LNCaP clone FGC (cell line): ENCODE results near the gene NIPSNAP3A.

Source experiments
- DNase-seq: peaks from one replicate; pipeline ENCODE4 v3.0.0-alpha.2; 2011; ENCODE audit warnings: low read depth
- H3K4me3 ChIP-seq: 2 replicates; pipeline ENCODE4 v1.5.1; 2011; ENCODE audit warnings: mild to moderate bottlenecking, low read depth, low read length, control low read depth
- TF ChIP-seq, protein P1 (sequence below): IDR thresholded peaks from 2 replicates; pipeline ENCODE4 v1.5.1; 2012; ENCODE audit warnings: mild to moderate bottlenecking; ENCODE audit not compliant: control insufficient read depth, insufficient read depth; ENCODE audit errors: extremely low read depth

The NIPSNAP3A gene

DNA sequence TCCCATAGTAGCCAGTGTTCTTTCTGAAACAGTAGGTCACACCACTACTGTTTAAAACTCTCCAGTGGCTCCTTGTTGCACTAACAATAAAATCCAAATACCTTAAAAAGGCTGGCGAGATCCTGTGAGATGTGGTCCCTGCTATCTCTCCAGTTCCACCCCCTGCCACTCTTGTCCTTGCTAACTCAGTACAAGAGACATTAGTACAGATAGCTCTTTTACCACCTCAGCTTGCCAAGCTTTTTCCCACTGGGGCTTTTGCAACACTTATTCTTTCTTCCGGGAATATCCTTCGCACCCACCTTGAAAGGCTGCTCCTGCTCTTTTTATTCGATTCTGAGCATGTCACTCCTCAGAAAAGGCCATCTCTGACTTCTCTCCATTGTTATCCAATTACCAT, 31.3 kb downstream of the NIPSNAP3A start:
- DNase-seq, result no peak
- no peak overlapping the region for H3K4me3 ChIP-seq
- TF ChIP-seq, protein P1, sequence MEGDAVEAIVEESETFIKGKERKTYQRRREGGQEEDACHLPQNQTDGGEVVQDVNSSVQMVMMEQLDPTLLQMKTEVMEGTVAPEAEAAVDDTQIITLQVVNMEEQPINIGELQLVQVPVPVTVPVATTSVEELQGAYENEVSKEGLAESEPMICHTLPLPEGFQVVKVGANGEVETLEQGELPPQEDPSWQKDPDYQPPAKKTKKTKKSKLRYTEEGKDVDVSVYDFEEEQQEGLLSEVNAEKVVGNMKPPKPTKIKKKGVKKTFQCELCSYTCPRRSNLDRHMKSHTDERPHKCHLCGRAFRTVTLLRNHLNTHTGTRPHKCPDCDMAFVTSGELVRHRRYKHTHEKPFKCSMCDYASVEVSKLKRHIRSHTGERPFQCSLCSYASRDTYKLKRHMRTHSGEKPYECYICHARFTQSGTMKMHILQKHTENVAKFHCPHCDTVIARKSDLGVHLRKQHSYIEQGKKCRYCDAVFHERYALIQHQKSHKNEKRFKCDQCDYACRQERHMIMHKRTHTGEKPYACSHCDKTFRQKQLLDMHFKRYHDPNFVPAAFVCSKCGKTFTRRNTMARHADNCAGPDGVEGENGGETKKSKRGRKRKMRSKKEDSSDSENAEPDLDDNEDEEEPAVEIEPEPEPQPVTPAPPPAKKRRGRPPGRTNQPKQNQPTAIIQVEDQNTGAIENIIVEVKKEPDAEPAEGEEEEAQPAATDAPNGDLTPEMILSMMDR, result no peak

DNA sequence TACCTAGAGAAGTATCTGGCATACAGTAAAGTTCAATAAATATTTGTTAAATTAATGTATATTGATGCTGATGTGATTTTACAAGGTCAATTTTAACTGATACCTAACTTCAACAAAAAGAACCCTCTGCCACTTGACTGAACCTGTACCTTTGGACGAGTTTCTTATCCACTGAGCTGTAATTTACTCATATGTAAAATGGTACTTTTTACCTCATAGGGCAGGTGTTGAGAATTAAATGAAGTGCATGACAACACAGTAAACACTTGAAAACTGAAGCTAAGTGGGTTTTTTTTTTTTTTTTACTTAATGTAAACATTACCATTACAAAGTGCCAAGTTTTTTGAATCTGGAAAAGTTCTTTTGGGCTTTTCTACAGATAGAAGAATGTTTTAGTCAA, 31.9 kb downstream of the NIPSNAP3A start:
- TF ChIP-seq, protein P1, result no peak
- DNase-seq, result no peak
- H3K4me3 ChIP-seq, result no peak overlapping the region

DNA sequence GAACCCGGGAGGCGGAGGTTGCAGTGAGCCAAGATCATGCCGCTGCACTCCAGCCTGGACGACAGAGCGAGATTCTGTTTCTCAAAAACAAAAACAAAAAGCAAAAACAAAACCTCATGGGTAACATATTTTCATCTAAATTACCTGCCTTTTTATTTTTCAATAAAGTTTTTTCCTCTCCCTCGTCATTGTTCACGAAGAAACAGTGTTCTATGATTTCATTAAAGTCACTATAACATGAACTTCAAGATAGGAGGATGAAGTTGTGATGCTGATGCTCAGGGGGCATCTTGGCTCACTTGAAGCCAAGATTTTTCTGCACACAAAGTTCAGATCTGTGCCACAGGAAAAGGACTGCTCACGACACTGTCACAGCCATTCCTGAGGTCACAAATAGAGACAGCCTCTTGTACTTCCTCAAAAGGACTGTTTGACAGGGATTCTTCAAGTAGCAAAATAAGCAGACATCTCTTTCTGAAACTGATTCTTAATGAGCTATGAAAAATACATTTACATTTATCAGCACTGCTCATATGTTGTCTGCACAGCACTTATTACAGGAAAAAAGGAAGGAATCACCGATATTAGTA, 32.6 kb downstream of the NIPSNAP3A start:
- no peak overlapping the region for H3K4me3 ChIP-seq
- DNase-seq, result no peak
- TF ChIP-seq, protein P1, result no peak

DNA sequence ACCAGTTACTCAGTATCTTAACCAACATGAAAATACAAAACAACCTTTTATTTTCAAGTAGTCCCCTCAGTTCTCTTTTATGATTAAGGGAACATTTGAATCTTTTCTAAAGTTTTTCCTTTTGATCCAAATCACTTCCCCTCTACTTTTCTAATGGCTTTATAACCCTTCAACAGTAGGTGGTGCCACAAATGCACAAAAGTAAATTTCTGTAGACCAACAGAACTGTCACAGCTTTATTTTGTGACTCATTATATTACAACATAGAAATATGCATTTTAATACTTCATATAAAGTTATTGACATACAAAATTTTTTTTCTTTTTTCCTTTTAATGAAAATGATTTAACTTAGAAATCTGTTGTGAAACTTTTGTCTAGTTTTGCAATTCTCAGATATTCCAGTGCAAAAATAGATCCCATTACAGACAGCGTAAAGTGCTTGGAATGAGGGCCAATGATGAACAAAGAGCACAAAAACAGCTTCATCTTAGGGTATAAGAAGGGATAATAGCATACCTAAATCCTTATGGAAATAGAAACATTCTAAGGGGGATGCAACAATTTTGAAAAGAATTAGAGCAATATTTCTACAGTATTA, 33.4 kb downstream of the NIPSNAP3A start:
- TF ChIP-seq, protein P1, result peak; percentile 61
- no peak for DNase-seq
- H3K4me3 ChIP-seq, result no peak overlapping the region

DNA sequence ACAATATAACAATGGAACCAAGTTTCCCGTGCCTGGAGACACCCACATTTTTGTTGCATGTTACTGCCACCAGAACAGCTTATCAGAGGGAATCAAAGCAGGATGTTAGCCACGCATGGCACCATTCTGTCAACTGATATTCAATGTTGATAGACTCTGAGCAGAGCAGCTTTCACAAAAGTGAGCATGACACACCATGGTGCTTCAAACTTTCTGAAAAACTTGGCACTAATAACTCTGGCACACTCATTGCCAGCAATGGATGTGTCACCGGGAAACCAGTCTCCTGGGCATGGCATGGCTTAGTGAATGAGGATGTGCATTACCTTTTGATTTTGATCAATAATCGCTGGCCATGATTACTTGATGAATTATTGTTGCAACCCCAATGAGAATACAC, 36.1 kb downstream of the NIPSNAP3A start:
- TF ChIP-seq, protein P1, result no peak
- DNase-seq, result no peak
- no peak overlapping the region for H3K4me3 ChIP-seq

DNA sequence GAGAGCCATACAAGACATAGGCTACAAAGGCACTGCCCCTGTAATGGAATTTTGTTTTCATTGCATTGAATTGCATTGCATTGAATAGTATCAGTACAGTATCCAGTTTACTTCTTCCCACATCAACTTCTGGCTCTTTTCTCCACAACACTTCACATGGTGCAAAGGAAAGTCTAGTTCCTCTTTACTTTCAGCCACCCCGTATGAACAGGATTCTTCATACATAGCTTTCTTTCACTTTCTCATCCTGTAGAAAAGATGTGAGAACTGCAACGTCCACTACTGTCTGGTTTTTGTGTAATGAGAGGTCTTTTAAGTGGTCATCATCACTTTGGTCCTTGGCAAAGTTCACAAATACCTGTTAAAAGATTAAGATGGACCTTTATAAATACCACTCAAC, 36.6 kb downstream of the NIPSNAP3A start:
- H3K4me3 ChIP-seq, result no peak overlapping the region
- DNase-seq, result no peak
- TF ChIP-seq, protein P1, result no peak

DNA sequence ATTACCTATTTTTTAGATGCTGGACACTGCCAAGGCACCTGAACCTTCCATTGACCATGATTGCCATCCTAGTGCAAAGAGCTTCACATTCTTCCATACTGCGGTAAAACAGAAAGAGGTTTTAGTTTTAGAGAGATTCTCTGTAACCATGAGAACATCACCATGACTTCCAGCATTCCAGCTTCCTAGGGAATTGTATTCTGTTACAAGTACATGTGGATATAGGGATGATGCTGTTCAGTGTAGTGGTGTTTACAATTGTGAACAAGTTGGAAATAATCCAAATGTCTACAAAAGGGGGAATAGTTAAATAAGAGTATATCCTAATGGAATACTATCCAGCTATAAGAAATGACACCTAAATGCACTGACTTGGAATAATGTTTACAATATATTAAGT, 38.8 kb downstream of the NIPSNAP3A start:
- no peak overlapping the region for H3K4me3 ChIP-seq
- no peak for DNase-seq
- TF ChIP-seq, protein P1, result no peak
